GM12878 (cell line): ENCODE measurements around the gene NOX1.

ENCODE experiments used
- CTCF ChIP-seq, 3 experiments: IDR thresholded peaks in 2 of 3; conservative IDR thresholded peaks in 1 of 3; 2 replicates each; pipeline ENCODE4 v1.5.1; 2011; ENCODE audit warnings: low read depth in 3 of 3, low read length in 3 of 3, mild to moderate bottlenecking in 3 of 3, control low read depth in 2 of 3, moderate library complexity in 2 of 3, inconsistent platforms in 1 of 3, mixed read lengths in 1 of 3; ENCODE audit not compliant: control insufficient read depth in 2 of 3, insufficient read depth in 1 of 3; ENCODE audit errors: extremely low read depth in 1 of 3
- SP1 ChIP-seq: IDR thresholded peaks from one replicate; pipeline ENCODE4 v1.6.1; 2011; ENCODE audit warnings: low read depth, low read length
- SUPT20H ChIP-seq: IDR thresholded peaks from 2 replicates; pipeline ENCODE4 v1.6.1; 2011; ENCODE audit warnings: low read depth, mild to moderate bottlenecking, low read length, moderate library complexity, borderline replicate concordance; ENCODE audit not compliant: control insufficient read depth
- ZNF207 ChIP-seq: fragments of 450-650 bp; IDR thresholded peaks from 2 replicates; pipeline ENCODE4 v1.6.1; 2014; ENCODE audit warnings: antibody characterized with exemption, mild to moderate bottlenecking, borderline replicate concordance

- TF ChIP-seq CTCF (IDR thresholded peaks at IDR 0.05 in 2 of 3, conservative IDR thresholded peaks at IDR 0.05 in 1 of 3; ENCODE audit: control insufficient read depth in 2 of 3, extremely low read depth in 1 of 3, insufficient read depth in 1 of 3, low read depth in 3 of 3, low read length in 3 of 3) = no peak
- no peak for TF ChIP-seq SP1
- TF ChIP-seq SUPT20H = no peak
- no peak for TF ChIP-seq ZNF207
Observed at GRCh38 chrX:100817340-100817739, 56.8 kb downstream of the NOX1 start.
